Uterus (tissue), 4 donors: Measurements from ENCODE around the gene ZIC1. TPM values are rescaled to one million over a fixed set of nuclear protein-coding genes. Genes with fewer than 3 reads are reported as not detected.

Experiments used
- DNase-seq, 2 donors: peaks; one replicate each; pipeline ENCODE4 v3.0.0-alpha.2; 2019 to 2020
- H3K27ac ChIP-seq, 2 donors: fragments of 200-600 bp; sonication (generic); 1 replicate in 1 of 2; 2 replicates in 1 of 2; pipeline ENCODE4 v1.5.1; 2016 to 2018
- H3K27me3 ChIP-seq, 2 donors: fragments of 200-600 bp; sonication (generic); one replicate each; pipeline ENCODE4 v1.5.1; 2018 to 2019; ENCODE audit warnings: control low read depth in 1 of 2
- H3K36me3 ChIP-seq, 2 donors: fragments of 200-600 bp; sonication (generic); one replicate each; pipeline ENCODE4 v1.5.1; 2019; ENCODE audit warnings: control low read depth in 1 of 2
- H3K4me1 ChIP-seq, 2 donors: fragments of 200-600 bp; sonication (generic); one replicate each; pipeline ENCODE4 v1.5.1; 2018 to 2019; ENCODE audit warnings: control low read depth in 1 of 2
- H3K4me3 ChIP-seq, 2 donors: fragments of 200-600 bp; sonication (generic); 1 replicate in 1 of 2; 2 replicates in 1 of 2; pipeline ENCODE4 v1.5.1; 2018 to 2019; ENCODE audit warnings: mild to moderate bottlenecking in 1 of 2
- H3K9me3 ChIP-seq, 2 donors: fragments of 200-600 bp; sonication (generic); one replicate each; pipeline ENCODE4 v1.5.1; 2019; ENCODE audit warnings: control low read depth in 1 of 2
- CTCF ChIP-seq, 4 experiments: fragments of 200-600 bp in 2 of 4; fragments of 450-650 bp in 2 of 4; sonication (generic) in 2 of 4; IDR thresholded peaks; one replicate each; pipeline ENCODE4 v1.5.1; 2016 to 2019; ENCODE audit warnings: antibody characterized with exemption in 4 of 4, mild to moderate bottlenecking in 2 of 4, moderate library complexity in 1 of 4
- POLR2A ChIP-seq, 2 donors: fragments of 450-650 bp; IDR thresholded peaks; one replicate each; pipeline ENCODE4 v1.6.1; 2016; ENCODE audit warnings: antibody characterized with exemption in 2 of 2, mild to moderate bottlenecking in 1 of 2, moderate library complexity in 1 of 2
- intact Hi-C: fragments of 100-400 bp; cut with DNase I; formaldehyde crosslinking; loops from one replicate; pipeline ENCODE4 v1.15.1; 2023; ENCODE audit warnings: low total_unique reads
- total RNA-seq, 4 donors: library from RNA; depleted of rRNA in 3 of 4; stranded (reverse); fragments of >200 nt in 3 of 4; gene quantifications; one replicate each; pipeline versions ENCODE4 v1.1.0 to v1.2.4, GENCODE V29; 2014 to 2023
- donor health status: DM: yes; HTN: yes; CAD: no.

ZIC1 gene
- total RNA-seq, 4 donors from 2014 or later = not detected

- no peak overlapping the region for H3K27ac ChIP-seq
- H3K9me3 ChIP-seq = no peaks in the 10 kb centered on the region
- H3K36me3 ChIP-seq = no peaks in the 10 kb centered on the region
- H3K4me3 ChIP-seq = no peak overlapping the region
- peaks cover 6 to 67% of the 10 kb centered on the region in 2 donors for H3K27me3 ChIP-seq
- DNase-seq = no peak
- intact Hi-C loops = no loop called here
- TF ChIP-seq POLR2A (IDR thresholded peaks at IDR 0.05) = no peak
- TF ChIP-seq CTCF (IDR thresholded peaks at IDR 0.05) = no peak
- H3K4me1 ChIP-seq = no peaks in the 10 kb centered on the region
These were observed 44.4 kb upstream of the ZIC1 start for GRCh38 chr3:147364771-147365170.

GRCh38 chr3:147365196-147366115, 43.7 kb upstream of the ZIC1 start:
- peaks cover 6 to 67% of the 10 kb centered on the region in 2 donors for H3K27me3 ChIP-seq
- DNase-seq = no peak
- H3K9me3 ChIP-seq = no peaks in the 10 kb centered on the region
- no peak overlapping the region for H3K4me3 ChIP-seq
- intact Hi-C loops = no loop called here
- no peak overlapping the region for H3K27ac ChIP-seq
- TF ChIP-seq CTCF (IDR thresholded peaks at IDR 0.05) (no peak), POLR2A (IDR thresholded peaks at IDR 0.05) (no peak)
- H3K4me1 ChIP-seq = no peaks in the 10 kb centered on the region
- H3K36me3 ChIP-seq = no peaks in the 10 kb centered on the region

- no peak for DNase-seq
- TF ChIP-seq CTCF (IDR thresholded peaks at IDR 0.05) (no peak), POLR2A (IDR thresholded peaks at IDR 0.05) (no peak)
- no peak overlapping the region for H3K27ac ChIP-seq
- no peaks in the 10 kb centered on the region for H3K9me3 ChIP-seq
- peaks cover 6 to 66% of the 10 kb centered on the region in 2 donors for H3K27me3 ChIP-seq
- H3K4me1 ChIP-seq = no peaks in the 10 kb centered on the region
- H3K36me3 ChIP-seq = no peaks in the 10 kb centered on the region
- no peak overlapping the region for H3K4me3 ChIP-seq
- intact Hi-C loops = no loop called here
These were observed 41.5 kb upstream of the ZIC1 start for GRCh38 chr3:147367676-147368075.

GRCh38 chr3:147368151-147368550, 41.0 kb upstream of the ZIC1 start:
- Histone ChIP-seq H3K4me3 (no peak overlapping the region), H3K36me3 (no peaks in the 10 kb centered on the region), H3K27ac (no peak overlapping the region), H3K4me1 (no peaks in the 10 kb centered on the region), H3K27me3 (peaks cover 6 to 69% of the 10 kb centered on the region in 2 donors), H3K9me3 (no peaks in the 10 kb centered on the region)
- DNase-seq = no peak
- no peak for TF ChIP-seq POLR2A (IDR thresholded peaks at IDR 0.05)
- no peak for TF ChIP-seq CTCF (IDR thresholded peaks at IDR 0.05)
- intact Hi-C loops = no loop called here

- intact Hi-C loops = no loop called here
- no peak for TF ChIP-seq CTCF (IDR thresholded peaks at IDR 0.05)
- no peak for TF ChIP-seq POLR2A (IDR thresholded peaks at IDR 0.05)
- H3K4me3 ChIP-seq = no peak overlapping the region
- no peaks in the 10 kb centered on the region for H3K9me3 ChIP-seq
- H3K27ac ChIP-seq = no peak overlapping the region
- DNase-seq = no peak
- H3K36me3 ChIP-seq = no peaks in the 10 kb centered on the region
- no peaks in the 10 kb centered on the region for H3K4me1 ChIP-seq
- H3K27me3 ChIP-seq = peaks cover 6 to 74% of the 10 kb centered on the region in 2 donors
These were observed 40.5 kb upstream of the ZIC1 start for GRCh38 chr3:147368561-147369221.
